GM19372 (cell line): ENCODE measurements around the gene BPTF.
"Not testable (repeated sequence)": the region's sequence is repeated elsewhere in the genome, so short reads cannot be mapped to it uniquely, and the experiment has no call there.

Experiments
- ATAC-seq: cut with Tn5 transposase; IDR thresholded peaks from one replicate; pipeline ENCODE4 v1.9.1; 2021; ENCODE audit warnings: mild to moderate bottlenecking, low read depth, moderate library complexity; ENCODE audit not compliant: unreplicated experiment

Gene BPTF, protein sequence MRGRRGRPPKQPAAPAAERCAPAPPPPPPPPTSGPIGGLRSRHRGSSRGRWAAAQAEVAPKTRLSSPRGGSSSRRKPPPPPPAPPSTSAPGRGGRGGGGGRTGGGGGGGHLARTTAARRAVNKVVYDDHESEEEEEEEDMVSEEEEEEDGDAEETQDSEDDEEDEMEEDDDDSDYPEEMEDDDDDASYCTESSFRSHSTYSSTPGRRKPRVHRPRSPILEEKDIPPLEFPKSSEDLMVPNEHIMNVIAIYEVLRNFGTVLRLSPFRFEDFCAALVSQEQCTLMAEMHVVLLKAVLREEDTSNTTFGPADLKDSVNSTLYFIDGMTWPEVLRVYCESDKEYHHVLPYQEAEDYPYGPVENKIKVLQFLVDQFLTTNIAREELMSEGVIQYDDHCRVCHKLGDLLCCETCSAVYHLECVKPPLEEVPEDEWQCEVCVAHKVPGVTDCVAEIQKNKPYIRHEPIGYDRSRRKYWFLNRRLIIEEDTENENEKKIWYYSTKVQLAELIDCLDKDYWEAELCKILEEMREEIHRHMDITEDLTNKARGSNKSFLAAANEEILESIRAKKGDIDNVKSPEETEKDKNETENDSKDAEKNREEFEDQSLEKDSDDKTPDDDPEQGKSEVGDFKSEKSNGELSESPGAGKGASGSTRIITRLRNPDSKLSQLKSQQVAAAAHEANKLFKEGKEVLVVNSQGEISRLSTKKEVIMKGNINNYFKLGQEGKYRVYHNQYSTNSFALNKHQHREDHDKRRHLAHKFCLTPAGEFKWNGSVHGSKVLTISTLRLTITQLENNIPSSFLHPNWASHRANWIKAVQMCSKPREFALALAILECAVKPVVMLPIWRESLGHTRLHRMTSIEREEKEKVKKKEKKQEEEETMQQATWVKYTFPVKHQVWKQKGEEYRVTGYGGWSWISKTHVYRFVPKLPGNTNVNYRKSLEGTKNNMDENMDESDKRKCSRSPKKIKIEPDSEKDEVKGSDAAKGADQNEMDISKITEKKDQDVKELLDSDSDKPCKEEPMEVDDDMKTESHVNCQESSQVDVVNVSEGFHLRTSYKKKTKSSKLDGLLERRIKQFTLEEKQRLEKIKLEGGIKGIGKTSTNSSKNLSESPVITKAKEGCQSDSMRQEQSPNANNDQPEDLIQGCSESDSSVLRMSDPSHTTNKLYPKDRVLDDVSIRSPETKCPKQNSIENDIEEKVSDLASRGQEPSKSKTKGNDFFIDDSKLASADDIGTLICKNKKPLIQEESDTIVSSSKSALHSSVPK (N-terminal part only)

GRCh38 chr17:67824735-67825626, at the start of gene BPTF:
Gene BPTF, plus strand, starts transcription at chr17:67825503. Its CDS starts 222 bp downstream, at chr17:67825725.
- ATAC-seq = peak; percentile 81

GRCh38 chr17:67779098-67779672, 46.1 kb upstream of the BPTF start:
- ATAC-seq = no peak

GRCh38 chr17:67784364-67785121, 40.8 kb upstream of the BPTF start:
- ATAC-seq = no peak

GRCh38 chr17:67785122-67785477, 40.2 kb upstream of the BPTF start:
- ATAC-seq = no peak

- no peak for ATAC-seq
Measured at GRCh38 chr17:67785504-67785903, 39.8 kb upstream of the BPTF start.

- peak; percentile 84 for ATAC-seq
Measured at GRCh38 chr17:67800495-67800928, 24.8 kb upstream of the BPTF start.

GRCh38 chr17:67801626-67802175, 23.6 kb upstream of the BPTF start:
- ATAC-seq = no peak

DNA sequence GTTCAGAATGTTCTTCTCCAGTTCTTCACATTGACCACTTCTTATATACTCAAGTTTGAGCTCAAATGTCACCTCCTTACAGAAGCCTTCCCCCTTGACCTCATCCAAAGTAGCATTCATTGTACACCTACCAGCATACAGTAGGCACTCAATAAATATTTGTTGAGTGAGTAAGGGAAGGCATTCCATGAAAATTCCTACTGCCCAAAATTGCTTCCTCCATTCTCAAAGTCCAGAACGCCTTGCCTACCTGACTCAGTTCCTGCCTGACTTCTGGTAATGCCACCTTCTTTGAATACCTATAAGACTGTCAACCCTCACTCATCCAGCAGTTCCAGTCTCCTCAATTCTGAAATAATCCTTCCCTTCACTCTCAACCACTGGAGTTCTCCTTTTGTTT, 14.8 kb upstream of the BPTF start:
- ATAC-seq = no peak

DNA sequence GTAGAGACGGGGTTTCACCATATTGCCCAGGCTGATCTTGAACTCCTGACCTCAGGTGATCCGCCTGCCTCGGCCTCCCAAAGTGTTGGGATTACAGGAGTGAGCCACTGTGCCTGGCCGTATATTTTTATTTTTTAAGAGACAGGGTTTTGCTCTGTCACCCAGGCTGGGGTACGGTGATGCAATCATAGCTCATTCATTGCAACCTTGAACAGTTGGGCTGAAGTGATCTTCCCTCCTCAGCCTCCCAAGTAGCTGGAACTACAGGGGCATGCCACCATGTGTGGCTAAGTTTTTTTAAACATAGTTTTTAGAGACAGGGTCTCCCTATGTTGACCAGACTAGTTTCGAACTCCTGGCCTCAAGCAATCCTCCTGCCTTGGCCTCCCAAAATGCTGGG, 12.9 kb upstream of the BPTF start:
- ATAC-seq = not testable (repeated sequence)

GRCh38 chr17:67813803-67814180, 11.5 kb upstream of the BPTF start:
- ATAC-seq = no peak

GRCh38 chr17:67818110-67819002, 6.9 kb upstream of the BPTF start:
- ATAC-seq = peak; percentile 73

DNA sequence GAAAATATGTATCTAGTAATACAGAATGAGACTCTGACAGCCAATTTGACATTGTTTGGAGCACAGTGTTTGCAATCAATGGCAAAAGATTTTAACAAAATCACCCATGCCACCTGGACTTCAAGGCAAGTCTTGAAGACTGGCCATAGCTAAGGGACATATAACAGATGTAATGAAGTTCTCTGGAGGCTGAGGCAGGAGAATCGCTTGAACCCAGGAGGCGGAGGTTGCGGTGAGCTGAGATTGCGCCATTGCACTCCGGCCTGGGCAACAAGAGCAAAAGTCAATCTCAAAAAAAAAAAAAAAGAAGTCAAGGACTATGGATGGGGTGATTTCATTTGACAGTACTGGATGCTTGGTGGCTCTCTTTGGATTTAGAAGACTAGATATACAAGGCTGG, 5.6 kb upstream of the BPTF start:
- ATAC-seq = no peak

- ATAC-seq = no peak
Measured at GRCh38 chr17:67821871-67822367, 3.4 kb upstream of the BPTF start.

- peak; percentile 40 for ATAC-seq
Measured at GRCh38 chr17:67825627-67826601, 611 bp downstream of the BPTF start.

- no peak for ATAC-seq
Measured at GRCh38 chr17:67829331-67829730, 4.0 kb downstream of the BPTF start.

DNA sequence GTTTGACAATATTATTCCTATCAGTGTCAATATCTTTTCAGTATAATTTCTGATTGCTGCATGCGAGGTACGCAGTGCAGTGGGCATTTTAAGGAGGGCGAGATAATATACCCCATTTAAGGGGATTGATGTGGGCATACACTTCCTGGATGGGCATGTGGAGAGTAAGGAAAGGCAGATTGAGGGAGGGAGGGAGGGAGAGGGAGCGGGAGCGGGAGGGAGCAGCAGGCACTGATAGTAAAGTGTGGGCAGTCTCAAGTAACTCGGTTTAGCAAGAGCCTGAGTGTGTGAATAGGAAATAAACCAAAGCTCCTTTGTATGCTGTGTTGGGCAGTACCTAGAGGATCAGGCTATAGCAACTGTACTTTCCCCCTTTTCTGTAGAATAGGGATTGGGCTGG, 5.1 kb downstream of the BPTF start:
- ATAC-seq = no peak
